ENCODE results near the gene SV2B.

- no peak for TF ChIP-seq EZH2 (IDR thresholded peaks at IDR 0.05)
- TF ChIP-seq POLR2AphosphoS5 (IDR thresholded peaks at IDR 0.05; ENCODE audit: borderline replicate concordance, low read depth, low read length): no peak
Observed at GRCh38 chr15:91270747-91271146, 170.7 kb downstream of the SV2B start.

Data from SK-N-MC (cell line).